B cell (primary cell): ENCODE data around the gene TOMM22. TPM values are rescaled to one million over a fixed set of nuclear protein-coding genes. Genes with fewer than 3 reads are reported as not detected.

Experiments
- ATAC-seq: fragments of 200-7000 bp; cut with Tn5 transposase; one replicate; pipeline ENCODE4 v1.10.0; 2021; ENCODE audit warnings: low read depth, mild to moderate bottlenecking, moderate number of reproducible peaks, moderate library complexity
- CTCF ChIA-PET: fragments of 350-600 bp; sonication (Branson Sonifier 250); formaldehyde crosslinking; loops from one replicate; lab custom pipeline; 2021; ENCODE audit warnings: antibody characterized with exemption, inconsistent platforms; lab: Charles Lee
- POLR2A ChIA-PET: fragments of 350-600 bp; sonication (Branson Sonifier 250); formaldehyde crosslinking; loops from one replicate; lab custom pipeline; 2021; ENCODE audit warnings: antibody characterized with exemption; lab: Charles Lee
- DNase-seq: peaks from one replicate; pipeline ENCODE4 v3.0.0; 2013
- H2AFZ ChIP-seq: 2 replicates; pipeline ENCODE4 v1.6.1; 2012; ENCODE audit warnings: mild to moderate bottlenecking, low read depth, low read length; ENCODE audit not compliant: insufficient read depth, poor library complexity, severe bottlenecking
- H3K27ac ChIP-seq, 2 donors: 1 replicate in 1 of 2; 2 replicates in 1 of 2; pipeline ENCODE4 v1.5.1; 2012 to 2013; ENCODE audit warnings: low read length in 2 of 2, mild to moderate bottlenecking in 2 of 2, moderate library complexity in 1 of 2
- H3K27me3 ChIP-seq, 4 experiments: fragments of 200-600 bp in 1 of 4; sonication (generic) in 1 of 4; replicated peaks in 1 of 4; 1 replicate in 2 of 4; 2 replicates in 2 of 4; pipeline versions ENCODE4 v1.6.1 to v1.7.0; 2013 to 2016; ENCODE audit warnings: low read length in 3 of 4, mild to moderate bottlenecking in 2 of 4, mixed read lengths in 1 of 4, moderate library complexity in 1 of 4; ENCODE audit not compliant: insufficient read depth in 4 of 4, control insufficient read depth in 3 of 4; ENCODE audit errors: control extremely low read depth in 1 of 4
- H3K36me3 ChIP-seq, 2 experiments: replicated peaks in 1 of 2; 1 replicate in 1 of 2; 2 replicates in 1 of 2; pipeline versions ENCODE4 v1.6.1 to v1.7.1; 2013; ENCODE audit warnings: low read length in 1 of 2; ENCODE audit not compliant: insufficient read depth in 2 of 2, control insufficient read depth in 1 of 2; ENCODE audit errors: control extremely low read depth in 1 of 2, extremely low read depth in 1 of 2
- H3K4me1 ChIP-seq, 2 donors: fragments of 200-600 bp in 1 of 2; sonication (generic) in 1 of 2; 1 replicate in 1 of 2; 2 replicates in 1 of 2; pipeline versions ENCODE4 v1.5.1 to v1.6.1; 2013 to 2017; ENCODE audit warnings: low read length in 2 of 2; ENCODE audit not compliant: control insufficient read depth in 2 of 2, insufficient read depth in 2 of 2
- H3K4me2 ChIP-seq: replicated peaks from 2 replicates; pipeline ENCODE3; 2012; ENCODE audit warnings: mild to moderate bottlenecking, low read depth, low read length; ENCODE audit not compliant: poor library complexity, severe bottlenecking
- H3K4me3 ChIP-seq, 5 experiments: fragments of 200-600 bp in 1 of 5; sonication (generic) in 1 of 5; 1 replicate in 3 of 5; 2 replicates in 2 of 5; pipeline versions ENCODE4 v1.5.1 to v1.7.0; 2011 to 2016; ENCODE audit warnings: low read length in 4 of 5, mild to moderate bottlenecking in 4 of 5, low read depth in 2 of 5, control low read depth in 1 of 5, moderate library complexity in 1 of 5; ENCODE audit not compliant: insufficient read depth in 1 of 5; ENCODE audit errors: control extremely low read depth in 1 of 5, extremely low read depth in 1 of 5
- H3K79me2 ChIP-seq: fragments of 200-600 bp; sonication (generic); one replicate; pipeline ENCODE4 v1.6.0; 2016; ENCODE audit warnings: low read length; ENCODE audit not compliant: control insufficient read depth, insufficient read depth
- H3K9ac ChIP-seq: fragments of 200-600 bp; sonication (generic); 2 replicates; pipeline ENCODE4 v1.6.1; 2017; ENCODE audit warnings: mild to moderate bottlenecking, low read length, moderate library complexity
- H3K9me3 ChIP-seq, 3 donors: one replicate each; pipeline versions ENCODE4 v1.6.1 to v1.7.1; 2013; ENCODE audit warnings: low read length in 2 of 3; ENCODE audit not compliant: control insufficient read depth in 2 of 3, insufficient read depth in 1 of 3; ENCODE audit errors: control extremely low read depth in 1 of 3
- H4K20me1 ChIP-seq: 2 replicates; pipeline ENCODE4 v1.6.0; 2012; ENCODE audit warnings: mild to moderate bottlenecking, low read length; ENCODE audit not compliant: insufficient read depth, control insufficient read depth, poor library complexity, severe bottlenecking
- H3K27ac Mint-ChIP-seq: one replicate; pipeline ENCODE4 v1.8.0; 2021; ENCODE audit warnings: mixed read lengths
- H3K27me3 Mint-ChIP-seq: one replicate; pipeline ENCODE4 v1.8.0; 2021; ENCODE audit warnings: mixed read lengths
- H3K4me1 Mint-ChIP-seq: one replicate; pipeline ENCODE4 v1.8.0; 2021; ENCODE audit warnings: mixed read lengths
- H3K4me3 Mint-ChIP-seq: one replicate; pipeline ENCODE4 v1.8.0; 2021; ENCODE audit warnings: mixed read lengths
- H3K9me3 Mint-ChIP-seq: one replicate; pipeline ENCODE4 v1.8.0; 2022; ENCODE audit warnings: mixed read lengths; ENCODE audit not compliant: insufficient read depth
- EZH2 ChIP-seq: IDR thresholded peaks from 2 replicates; pipeline ENCODE4 v1.6.1; 2012; ENCODE audit warnings: borderline replicate concordance, low read depth, mild to moderate bottlenecking, moderate library complexity, low read length; ENCODE audit not compliant: insufficient read depth, poor library complexity, severe bottlenecking
- WGBS: methylation state at CpG from one replicate; pipeline ENCODE4 v1.1.5; 2013; ENCODE audit warnings: missing lambda C conversion rate; ENCODE audit not compliant: insufficient coverage; 5-methylcytosine and 5-hydroxymethylcytosine counted together
- intact Hi-C: fragments of 100-400 bp; cut with micrococcal nuclease; formaldehyde crosslinking; loops from one replicate; pipeline ENCODE4 v1.10.0; 2022
- polyA plus RNA-seq: library from polyadenylated mRNA; depleted of rRNA; stranded (reverse); fragments of >200 nt; gene quantifications from 2 replicates; pipeline ENCODE4 v1.2.3, GENCODE V29; 2012
- total RNA-seq, 2 donors: library from RNA; stranded (reverse); fragments of 120-200 nt in 1 of 2; gene quantifications; 1 replicate in 1 of 2; 2 replicates in 1 of 2; pipeline versions ENCODE4 v1.2.3 to v1.2.4, GENCODE V29; 2013 to 2022
- TF ChIP-seq, protein P1 (sequence below): fragments of 200-600 bp; IDR thresholded peaks from one replicate; pipeline ENCODE4 v1.8.0; 2022; ENCODE audit warnings: antibody characterized with exemption, mild to moderate bottlenecking

TOMM22 gene
- total and polyA plus RNA-seq, 2 donors (not counting 1 experiment from before 2014, with no cell fraction given) = 21.5 to 47.6 TPM

GRCh38 chr22:38704654-38705234 lies 23.0 kb downstream of the TOMM22 start:
- no peaks in the 10 kb centered on the region for H3K9me3 Mint-ChIP-seq
- Histone ChIP-seq H3K4me2 (peak overlapping the region; percentile 64), H3K4me1 (peaks cover 48 to 52% of the 10 kb centered on the region in 2 donors), H2AFZ (peak overlapping the region; percentile 12), H3K4me3 (peak overlapping the region; percentile 35 to 61 (median 47)), H4K20me1 (peaks cover 37% of the 10 kb centered on the region), H3K9ac (peak overlapping the region; percentile 36), H3K79me2 (peaks cover 58% of the 10 kb centered on the region), H3K27me3 (no peaks in the 10 kb centered on the region), H3K9me3 (no peaks in the 10 kb centered on the region), H3K27ac (peak overlapping the region; percentile 66 to 83), H3K36me3 (peaks cover 0 to 4% of the 10 kb centered on the region in 2 experiments)
- CTCF ChIA-PET = interaction anchor here (6.6 kb wide), 1 partner anchor 23 kb away, joined by 35 read pairs; the partner anchor contains the start of gene TOMM22
- peak overlapping the region; percentile 98 for H3K27ac Mint-ChIP-seq
- no peak for TF ChIP-seq EZH2
- TF ChIP-seq, protein P1, sequence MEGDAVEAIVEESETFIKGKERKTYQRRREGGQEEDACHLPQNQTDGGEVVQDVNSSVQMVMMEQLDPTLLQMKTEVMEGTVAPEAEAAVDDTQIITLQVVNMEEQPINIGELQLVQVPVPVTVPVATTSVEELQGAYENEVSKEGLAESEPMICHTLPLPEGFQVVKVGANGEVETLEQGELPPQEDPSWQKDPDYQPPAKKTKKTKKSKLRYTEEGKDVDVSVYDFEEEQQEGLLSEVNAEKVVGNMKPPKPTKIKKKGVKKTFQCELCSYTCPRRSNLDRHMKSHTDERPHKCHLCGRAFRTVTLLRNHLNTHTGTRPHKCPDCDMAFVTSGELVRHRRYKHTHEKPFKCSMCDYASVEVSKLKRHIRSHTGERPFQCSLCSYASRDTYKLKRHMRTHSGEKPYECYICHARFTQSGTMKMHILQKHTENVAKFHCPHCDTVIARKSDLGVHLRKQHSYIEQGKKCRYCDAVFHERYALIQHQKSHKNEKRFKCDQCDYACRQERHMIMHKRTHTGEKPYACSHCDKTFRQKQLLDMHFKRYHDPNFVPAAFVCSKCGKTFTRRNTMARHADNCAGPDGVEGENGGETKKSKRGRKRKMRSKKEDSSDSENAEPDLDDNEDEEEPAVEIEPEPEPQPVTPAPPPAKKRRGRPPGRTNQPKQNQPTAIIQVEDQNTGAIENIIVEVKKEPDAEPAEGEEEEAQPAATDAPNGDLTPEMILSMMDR = no peak
- intact Hi-C loops = loop anchor here (1.0 to 10.0 kb wide), 8 partner anchors 23 to 613 kb away; partner anchors contain the start of genes CBY1, CSNK1E, DDX17 and FAM227A
- POLR2A ChIA-PET = interaction anchor here (1.1 to 1.3 kb wide), 2 partner anchors 23 to 50 kb away, joined by 3 to 9 read pairs; no protein-coding TSS in a partner anchor
- ATAC-seq (no peak), DNase-seq (peak; percentile 37)
- peak overlapping the region; percentile 94 for H3K4me3 Mint-ChIP-seq
- H3K27me3 Mint-ChIP-seq = no peaks in the 10 kb centered on the region
- 40% methylated on average over 1 of the region's 10 CpGs for WGBS
- H3K4me1 Mint-ChIP-seq = peaks cover 64% of the 10 kb centered on the region
